Body of pancreas (tissue), 4 donors: ENCODE data around the gene CPEB1. TPM values are rescaled to one million over a fixed set of nuclear protein-coding genes. Genes with fewer than 3 reads are reported as not detected.

ENCODE experiments used
- ATAC-seq: fragments of 150-250 bp; one replicate; pipeline ENCODE4 v1.9.1; 2016
- DNase-seq, 4 donors: peaks; one replicate each; pipeline ENCODE4 v3.0.0-alpha.2; 2019
- H3K27ac ChIP-seq, 4 donors: fragments of 200-600 bp; sonication (generic); 1 replicate in 3 of 4; 2 replicates in 1 of 4; pipeline versions ENCODE4 v1.5.1 to v1.6.1; 2016 to 2019; ENCODE audit warnings: mild to moderate bottlenecking in 1 of 4, mixed read lengths in 1 of 4, moderate library complexity in 1 of 4
- H3K27me3 ChIP-seq, 2 donors: fragments of 200-600 bp; sonication (generic); one replicate each; pipeline ENCODE4 v1.6.0; 2016; ENCODE audit warnings: mild to moderate bottlenecking in 1 of 2
- H3K36me3 ChIP-seq, 2 donors: fragments of 200-600 bp; sonication (generic); replicated peaks in 1 of 2; 2 replicates each; pipeline ENCODE4 v1.5.1; 2016; ENCODE audit warnings: low read depth in 2 of 2; ENCODE audit not compliant: insufficient read depth in 1 of 2
- H3K4me1 ChIP-seq: fragments of 200-600 bp; sonication (generic); one replicate; pipeline ENCODE4 v1.6.0; 2016
- H3K4me3 ChIP-seq, 2 donors: fragments of 200-600 bp; sonication (generic); 1 replicate in 1 of 2; 2 replicates in 1 of 2; pipeline ENCODE4 v1.5.1; 2016 to 2019
- H3K9me3 ChIP-seq, 3 donors: fragments of 200-600 bp; sonication (generic); 1 replicate in 2 of 3; 2 replicates in 1 of 3; pipeline ENCODE4 v1.5.1; 2016
- POLR2A ChIP-seq, 3 donors: fragments of 450-650 bp; IDR thresholded peaks; one replicate each; pipeline ENCODE4 v1.6.1; 2016; ENCODE audit warnings: antibody characterized with exemption in 3 of 3, mild to moderate bottlenecking in 2 of 3
- WGBS, 2 donors: methylation state at CpG; one replicate each; pipeline ENCODE4 v1.1.5; 2017; 5-methylcytosine and 5-hydroxymethylcytosine counted together
- intact Hi-C: fragments of 100-400 bp; cut with DNase I; formaldehyde crosslinking; loops from one replicate; pipeline ENCODE4 v1.15.1; 2023
- total RNA-seq, 2 donors: library from RNA; depleted of rRNA; stranded (reverse); fragments of >200 nt; gene quantifications; one replicate each; pipeline ENCODE4 v1.1.0, GENCODE V29; 2016
- TF ChIP-seq, protein P1 (sequence below), 7 experiments: fragments of 450-650 bp in 4 of 7; fragments of 200-600 bp in 3 of 7; sonication (generic) in 3 of 7; IDR thresholded peaks; one replicate each; pipeline ENCODE4 v1.5.1; 2016 to 2019; ENCODE audit warnings: antibody characterized with exemption in 7 of 7

The CPEB1 gene
- total RNA-seq, 2 donors from 2014 or later = 1.0 TPM; not detected in 1

DNA sequence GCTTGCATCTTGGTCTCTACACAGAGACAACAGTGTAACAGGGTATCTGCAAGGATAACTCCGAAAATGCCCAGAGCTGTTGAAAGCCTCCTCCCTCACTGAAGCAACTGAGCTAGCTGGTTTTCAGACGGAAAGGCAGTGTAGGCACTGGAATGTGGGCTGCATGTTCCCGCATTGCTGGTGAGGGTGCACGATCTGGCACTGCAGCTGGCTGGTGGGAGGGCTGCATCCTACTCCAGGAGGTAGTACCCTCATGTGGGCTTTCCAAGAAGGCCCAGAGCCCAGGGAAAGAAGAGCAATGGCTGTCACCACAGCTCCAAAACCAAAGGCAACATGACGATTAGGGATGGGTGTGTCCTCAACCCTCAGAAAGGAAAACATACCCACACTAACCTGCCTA, 78.2 kb downstream of the CPEB1 start:
- no peaks in the 10 kb centered on the region for H3K36me3 ChIP-seq
- DNase-seq = no peak
- no peak for ATAC-seq
- H3K4me3 ChIP-seq = no peak overlapping the region
- H3K4me1 ChIP-seq = peaks cover 13% of the 10 kb centered on the region
- no peaks in the 10 kb centered on the region for H3K27me3 ChIP-seq
- WGBS, 2 donors = 87 to 88% methylated on average over 5 of the region's 5 CpGs
- TF ChIP-seq, protein P1, sequence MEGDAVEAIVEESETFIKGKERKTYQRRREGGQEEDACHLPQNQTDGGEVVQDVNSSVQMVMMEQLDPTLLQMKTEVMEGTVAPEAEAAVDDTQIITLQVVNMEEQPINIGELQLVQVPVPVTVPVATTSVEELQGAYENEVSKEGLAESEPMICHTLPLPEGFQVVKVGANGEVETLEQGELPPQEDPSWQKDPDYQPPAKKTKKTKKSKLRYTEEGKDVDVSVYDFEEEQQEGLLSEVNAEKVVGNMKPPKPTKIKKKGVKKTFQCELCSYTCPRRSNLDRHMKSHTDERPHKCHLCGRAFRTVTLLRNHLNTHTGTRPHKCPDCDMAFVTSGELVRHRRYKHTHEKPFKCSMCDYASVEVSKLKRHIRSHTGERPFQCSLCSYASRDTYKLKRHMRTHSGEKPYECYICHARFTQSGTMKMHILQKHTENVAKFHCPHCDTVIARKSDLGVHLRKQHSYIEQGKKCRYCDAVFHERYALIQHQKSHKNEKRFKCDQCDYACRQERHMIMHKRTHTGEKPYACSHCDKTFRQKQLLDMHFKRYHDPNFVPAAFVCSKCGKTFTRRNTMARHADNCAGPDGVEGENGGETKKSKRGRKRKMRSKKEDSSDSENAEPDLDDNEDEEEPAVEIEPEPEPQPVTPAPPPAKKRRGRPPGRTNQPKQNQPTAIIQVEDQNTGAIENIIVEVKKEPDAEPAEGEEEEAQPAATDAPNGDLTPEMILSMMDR (IDR thresholded peaks at IDR 0.05) = no peak
- no peak for TF ChIP-seq POLR2A (IDR thresholded peaks at IDR 0.05)
- H3K27ac ChIP-seq = no peak overlapping the region
- intact Hi-C loops = no loop called here
- H3K9me3 ChIP-seq = no peaks in the 10 kb centered on the region

DNA sequence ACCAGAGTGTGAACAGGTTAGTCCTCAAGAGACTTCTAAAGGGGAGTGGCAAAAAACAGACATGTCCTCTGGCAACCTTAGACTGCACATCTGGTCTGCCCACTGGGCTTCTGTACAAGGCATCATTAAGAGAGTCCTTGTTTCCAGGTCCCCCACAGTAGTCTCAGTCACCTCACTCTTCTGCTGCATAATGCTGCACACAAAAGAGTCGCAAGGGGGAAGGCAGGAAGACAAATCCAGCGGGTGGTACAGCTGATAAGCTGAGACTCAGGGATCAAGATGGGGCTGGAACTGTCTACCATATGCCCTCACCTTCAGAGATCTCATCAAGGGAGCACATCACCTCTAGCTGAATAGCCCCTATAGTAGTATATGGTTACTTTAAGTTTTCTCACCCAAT, 79.5 kb downstream of the CPEB1 start:
- ATAC-seq (no peak), DNase-seq (no peak)
- Histone ChIP-seq H3K9me3 (no peaks in the 10 kb centered on the region), H3K4me3 (no peak overlapping the region), H3K27me3 (no peaks in the 10 kb centered on the region), H3K36me3 (no peaks in the 10 kb centered on the region), H3K27ac (no peak overlapping the region), H3K4me1 (peaks cover 13% of the 10 kb centered on the region)
- 85 to 93% methylated on average over 2 of the region's 2 CpGs for whole genome bisulfite sequencing, 2 donors
- no peak for TF ChIP-seq POLR2A (IDR thresholded peaks at IDR 0.05)
- TF ChIP-seq, protein P1 (IDR thresholded peaks at IDR 0.05) = no peak
- intact Hi-C loops = no loop called here

DNA sequence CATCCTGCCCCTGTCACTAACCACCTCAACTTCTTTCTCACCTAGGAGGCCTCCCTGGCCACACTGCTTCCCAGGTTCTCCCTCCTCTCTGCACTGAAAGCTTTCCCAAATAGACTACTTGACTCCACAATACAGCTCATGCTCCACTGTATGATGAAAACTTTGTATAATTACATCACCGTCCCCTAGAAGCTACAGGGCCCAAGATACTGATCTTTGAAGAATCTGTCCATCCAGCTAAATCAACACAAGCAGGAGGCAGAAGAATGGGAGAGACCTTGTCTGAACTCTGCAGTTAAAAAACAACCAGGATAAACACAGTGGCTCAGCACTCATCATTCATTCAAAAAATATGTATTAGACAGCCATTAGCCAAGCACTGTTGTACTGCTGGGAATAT, 80.5 kb downstream of the CPEB1 start:
- Histone ChIP-seq H3K36me3 (no peaks in the 10 kb centered on the region), H3K9me3 (no peaks in the 10 kb centered on the region), H3K4me1 (peaks cover 5% of the 10 kb centered on the region), H3K4me3 (no peak overlapping the region), H3K27me3 (no peaks in the 10 kb centered on the region), H3K27ac (no peak overlapping the region)
- ATAC-seq (no peak), DNase-seq (no peak)
- intact Hi-C loops = no loop called here
- TF ChIP-seq, protein P1 (IDR thresholded peaks at IDR 0.05) = no peak
- TF ChIP-seq POLR2A (IDR thresholded peaks at IDR 0.05) = no peak
- WGBS, 2 donors = 57 to 88% methylated on average over 1 of the region's 1 CpG

DNA sequence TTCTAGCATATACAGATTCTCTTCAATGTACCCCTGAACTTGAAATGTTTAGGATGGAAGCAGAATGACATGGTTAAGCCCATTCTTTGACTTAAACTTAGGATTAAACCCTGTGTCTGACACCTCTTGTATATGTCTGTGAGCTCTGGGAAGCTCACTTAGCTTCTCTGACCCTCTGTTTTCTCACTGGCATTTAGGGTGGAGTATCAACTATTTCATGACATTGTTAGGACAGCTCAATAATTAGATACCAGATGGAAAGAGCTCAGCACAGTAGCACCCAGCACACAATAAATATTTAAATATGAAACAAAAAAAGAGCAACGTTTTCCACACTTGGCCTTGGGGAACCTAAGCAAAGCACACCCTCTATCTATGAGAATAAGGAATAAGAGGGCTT, 88.7 kb downstream of the CPEB1 start:
- DNase-seq (no peak), ATAC-seq (no peak)
- H3K4me3 ChIP-seq = no peak overlapping the region
- no peak for TF ChIP-seq POLR2A (IDR thresholded peaks at IDR 0.05)
- TF ChIP-seq, protein P1 (IDR thresholded peaks at IDR 0.05) = no peak
- WGBS, 2 donors = 19 to 42% methylated on average over 1 of the region's 1 CpG
- no peaks in the 10 kb centered on the region for H3K36me3 ChIP-seq
- intact Hi-C loops = no loop called here
- no peaks in the 10 kb centered on the region for H3K4me1 ChIP-seq
- no peaks in the 10 kb centered on the region for H3K9me3 ChIP-seq
- no peak overlapping the region for H3K27ac ChIP-seq
- no peaks in the 10 kb centered on the region for H3K27me3 ChIP-seq

DNA sequence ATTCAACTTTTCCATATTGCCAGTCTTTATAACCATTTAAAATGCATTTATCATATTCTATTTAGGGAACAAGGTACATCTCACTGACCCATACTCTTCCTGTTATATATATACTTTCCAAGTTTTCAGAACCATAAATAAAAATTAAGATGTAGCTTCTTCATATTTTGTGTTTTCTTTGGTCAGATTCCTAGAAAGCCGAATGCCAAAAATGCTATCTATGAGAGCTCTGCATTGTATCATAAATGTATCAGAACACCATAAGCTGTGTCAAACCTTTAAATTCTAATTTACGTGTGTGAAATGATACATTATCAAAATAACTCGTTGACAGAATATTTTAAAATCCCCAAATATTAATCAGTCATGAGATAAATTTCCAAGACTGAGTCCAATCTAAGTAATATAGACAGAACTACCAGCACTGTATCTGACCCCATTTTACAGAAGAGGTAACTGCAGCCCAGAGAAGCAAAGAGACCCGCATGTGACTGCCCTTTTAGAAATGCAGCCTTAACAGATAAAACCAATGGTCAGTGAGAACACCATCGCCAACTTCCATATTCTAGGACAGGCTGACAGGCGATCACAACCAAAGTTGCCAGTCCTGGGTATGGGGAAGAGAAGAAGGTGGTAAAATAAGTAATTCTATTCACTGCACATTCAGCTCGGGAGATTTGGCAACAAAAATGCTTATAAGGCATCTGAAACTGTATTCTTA, 90.7 kb downstream of the CPEB1 start:
- intact Hi-C loops = no loop called here
- DNase-seq = no peak
- WGBS, 2 donors = 74 to 78% methylated on average over 7 of the region's 7 CpGs
- H3K9me3 ChIP-seq = no peaks in the 10 kb centered on the region
- H3K27me3 ChIP-seq = no peaks in the 10 kb centered on the region
- H3K27ac ChIP-seq = no peak overlapping the region
- H3K36me3 ChIP-seq = no peaks in the 10 kb centered on the region
- TF ChIP-seq POLR2A (IDR thresholded peaks at IDR 0.05) = no peak
- TF ChIP-seq, protein P1 (IDR thresholded peaks at IDR 0.05) = no peak
- no peak overlapping the region for H3K4me3 ChIP-seq
- H3K4me1 ChIP-seq = no peaks in the 10 kb centered on the region
- no peak for ATAC-seq
